AG09309 (cell line): ENCODE data around the gene PER3.

Experiments
- DNase-seq: peaks from one replicate; pipeline ENCODE4 v3.0.0-alpha.2; 2010; ENCODE audit warnings: low read depth
- H3K4me3 ChIP-seq: 2 replicates; pipeline ENCODE4 v1.5.1; 2011; ENCODE audit warnings: mild to moderate bottlenecking, low read depth, low read length, moderate library complexity; ENCODE audit not compliant: control insufficient read depth
- TF ChIP-seq, protein P1 (sequence below): IDR thresholded peaks from 2 replicates; pipeline ENCODE4 v1.5.1; 2011; ENCODE audit warnings: mild to moderate bottlenecking, low read depth, low read length, inconsistent platforms; ENCODE audit not compliant: insufficient read depth, control insufficient read depth; ENCODE audit errors: missing control alignments

The PER3 gene

DNA sequence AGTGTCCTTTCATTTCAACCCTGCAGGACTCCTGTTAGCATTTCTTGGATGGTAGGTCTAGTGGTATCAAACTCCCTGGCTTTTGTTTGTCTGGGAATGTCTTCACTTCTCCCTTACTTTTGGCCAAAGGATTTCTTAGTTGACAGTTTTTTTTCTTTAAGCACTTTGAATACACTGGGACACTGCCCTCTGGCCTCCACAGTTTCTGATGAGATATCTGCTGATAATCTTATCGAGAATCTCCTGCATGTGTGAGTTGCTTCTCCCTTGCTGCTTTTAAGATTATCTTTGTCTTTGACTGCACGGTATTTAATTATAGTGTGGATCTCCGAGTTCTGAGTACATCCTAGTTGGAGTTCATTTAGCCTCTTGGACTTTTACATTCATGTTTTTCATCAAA is 55.4 kb downstream of the PER3 start:
- no peak overlapping the region for H3K4me3 ChIP-seq
- TF ChIP-seq, protein P1, sequence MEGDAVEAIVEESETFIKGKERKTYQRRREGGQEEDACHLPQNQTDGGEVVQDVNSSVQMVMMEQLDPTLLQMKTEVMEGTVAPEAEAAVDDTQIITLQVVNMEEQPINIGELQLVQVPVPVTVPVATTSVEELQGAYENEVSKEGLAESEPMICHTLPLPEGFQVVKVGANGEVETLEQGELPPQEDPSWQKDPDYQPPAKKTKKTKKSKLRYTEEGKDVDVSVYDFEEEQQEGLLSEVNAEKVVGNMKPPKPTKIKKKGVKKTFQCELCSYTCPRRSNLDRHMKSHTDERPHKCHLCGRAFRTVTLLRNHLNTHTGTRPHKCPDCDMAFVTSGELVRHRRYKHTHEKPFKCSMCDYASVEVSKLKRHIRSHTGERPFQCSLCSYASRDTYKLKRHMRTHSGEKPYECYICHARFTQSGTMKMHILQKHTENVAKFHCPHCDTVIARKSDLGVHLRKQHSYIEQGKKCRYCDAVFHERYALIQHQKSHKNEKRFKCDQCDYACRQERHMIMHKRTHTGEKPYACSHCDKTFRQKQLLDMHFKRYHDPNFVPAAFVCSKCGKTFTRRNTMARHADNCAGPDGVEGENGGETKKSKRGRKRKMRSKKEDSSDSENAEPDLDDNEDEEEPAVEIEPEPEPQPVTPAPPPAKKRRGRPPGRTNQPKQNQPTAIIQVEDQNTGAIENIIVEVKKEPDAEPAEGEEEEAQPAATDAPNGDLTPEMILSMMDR, result no peak
- no peak for DNase-seq

DNA sequence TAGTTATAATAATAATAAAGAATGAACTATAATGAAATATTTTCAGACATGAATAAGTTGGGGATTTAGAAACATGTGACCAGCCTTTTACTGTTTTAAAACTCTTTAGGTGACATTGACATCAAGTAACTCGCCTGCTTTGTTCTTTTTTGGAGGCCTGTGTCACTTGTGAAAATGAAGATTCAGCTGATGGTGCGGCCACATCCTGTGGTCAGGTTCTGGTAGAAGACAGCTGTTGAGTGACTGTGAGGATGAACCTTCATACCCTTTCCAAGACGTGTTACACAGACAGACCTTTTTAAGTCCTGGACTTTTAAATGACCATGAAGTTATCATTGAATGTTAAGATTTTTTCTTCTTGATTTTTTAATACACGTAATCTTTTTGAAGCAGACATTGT is 58.4 kb downstream of the PER3 start:
- no peak overlapping the region for H3K4me3 ChIP-seq
- TF ChIP-seq, protein P1, result no peak
- no peak for DNase-seq

DNA sequence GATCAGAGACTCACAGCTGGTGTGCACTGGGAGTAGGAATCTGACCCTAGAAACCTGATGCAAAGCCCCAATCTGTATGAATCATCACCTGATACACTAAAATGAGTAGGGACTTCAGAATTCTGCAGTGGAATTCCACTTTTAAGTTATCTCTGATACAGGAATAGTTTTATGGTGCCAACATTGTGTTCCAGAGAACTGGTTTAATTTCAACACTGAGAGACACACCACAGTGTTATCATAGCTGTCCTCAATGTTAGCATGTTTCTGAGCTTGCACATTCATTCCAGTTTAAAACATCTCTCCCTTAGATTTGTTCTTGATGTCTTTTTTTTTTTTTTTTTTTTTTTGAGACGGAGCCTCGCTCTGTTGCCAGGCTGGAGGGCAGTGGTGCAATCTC is 61.7 kb downstream of the PER3 start:
- TF ChIP-seq, protein P1, result no peak
- peak; percentile 16 for DNase-seq
- no peak overlapping the region for H3K4me3 ChIP-seq

DNA sequence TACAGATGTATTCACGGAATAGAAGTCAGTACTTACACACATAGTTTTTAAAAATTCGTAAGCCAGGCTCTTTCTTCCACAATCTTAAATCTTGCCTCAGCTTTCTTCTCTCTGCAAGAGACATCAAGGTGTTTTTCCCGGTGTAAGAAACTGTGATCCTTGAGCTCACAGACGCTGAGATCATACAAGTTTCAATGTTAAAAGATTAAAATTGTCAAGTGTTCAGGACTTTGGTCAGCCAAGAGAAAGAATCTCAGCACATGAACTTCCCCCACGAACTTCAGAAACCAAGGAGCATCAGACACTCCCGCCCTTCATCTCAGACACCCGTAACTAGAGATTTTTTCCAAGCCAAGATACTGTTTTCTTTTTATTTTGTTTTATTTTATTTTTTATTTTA is 62.6 kb downstream of the PER3 start:
- TF ChIP-seq, protein P1, result no peak
- no peak for DNase-seq

DNA sequence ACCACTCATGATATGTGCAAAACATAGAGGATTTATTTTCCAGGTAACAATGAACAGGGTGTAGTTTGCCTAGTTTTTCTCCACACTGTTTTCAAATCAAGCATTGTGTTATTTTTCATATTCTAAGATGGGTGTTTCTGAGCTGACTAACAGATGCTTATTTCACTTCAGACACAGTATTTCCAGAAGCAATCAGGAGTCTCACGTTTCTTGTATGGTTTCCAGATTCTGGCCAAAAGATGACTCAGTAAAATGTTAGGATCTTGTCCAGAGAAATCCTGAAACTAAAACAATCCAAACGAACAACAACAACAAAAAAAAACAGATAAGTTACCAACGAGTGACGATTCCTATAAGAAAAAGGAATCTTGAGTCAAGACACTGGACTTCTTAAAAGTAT is 63.5 kb downstream of the PER3 start:
- TF ChIP-seq, protein P1, result no peak
- H3K4me3 ChIP-seq, result no peak overlapping the region
- peak; percentile 65 for DNase-seq

More for the DNA sequence above, 62.6 kb downstream of the PER3 start:
- H3K4me3 ChIP-seq, result no peak overlapping the region

DNA sequence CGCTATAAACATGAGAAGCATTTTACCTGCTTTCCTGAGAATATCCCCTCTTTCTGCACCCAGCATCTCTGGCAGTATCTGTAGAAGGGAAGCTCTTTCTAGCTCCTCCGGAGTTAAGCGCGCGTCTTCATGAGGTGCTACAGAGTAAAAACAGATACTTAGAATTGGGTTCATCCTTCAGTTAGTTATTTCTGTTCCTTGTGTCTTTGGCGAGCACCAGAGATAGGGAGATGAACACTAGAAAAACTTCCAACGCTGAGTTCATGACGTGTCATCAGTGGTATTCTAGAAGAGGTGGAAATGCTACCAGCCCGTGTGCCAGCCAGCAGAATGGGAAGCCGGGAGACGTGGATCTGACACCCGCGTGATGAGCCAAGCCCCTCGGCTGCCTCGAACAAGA is 66.7 kb downstream of the PER3 start:
- TF ChIP-seq, protein P1, result no peak
- H3K4me3 ChIP-seq, result no peak overlapping the region
- no peak for DNase-seq
